GM18867 (cell line): ENCODE measurements around the gene NRIP1.

Source experiments
- ATAC-seq: cut with Tn5 transposase; IDR thresholded peaks from one replicate; pipeline ENCODE4 v1.9.1; 2021; ENCODE audit warnings: mild to moderate bottlenecking, moderate library complexity; ENCODE audit not compliant: unreplicated experiment

The NRIP1 gene

DNA sequence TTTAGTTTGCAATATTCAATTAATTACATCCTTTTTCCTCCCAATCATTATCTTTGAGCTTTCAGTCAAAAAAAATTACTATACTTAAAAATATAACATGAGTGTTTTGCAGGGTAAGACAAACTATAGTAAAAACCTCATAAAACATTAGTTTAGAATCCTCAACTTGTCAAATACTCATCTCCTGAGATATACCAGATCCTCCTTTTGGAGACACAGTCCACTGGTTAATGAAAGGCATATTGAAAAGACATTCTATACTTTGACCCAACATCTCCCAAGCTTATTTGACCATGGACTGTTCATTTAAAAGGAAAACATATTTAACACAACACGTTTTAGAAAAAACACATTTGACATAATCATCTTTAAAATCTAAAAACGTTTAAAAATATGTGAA is 52.8 kb downstream of the NRIP1 start:
- no peak for ATAC-seq

DNA sequence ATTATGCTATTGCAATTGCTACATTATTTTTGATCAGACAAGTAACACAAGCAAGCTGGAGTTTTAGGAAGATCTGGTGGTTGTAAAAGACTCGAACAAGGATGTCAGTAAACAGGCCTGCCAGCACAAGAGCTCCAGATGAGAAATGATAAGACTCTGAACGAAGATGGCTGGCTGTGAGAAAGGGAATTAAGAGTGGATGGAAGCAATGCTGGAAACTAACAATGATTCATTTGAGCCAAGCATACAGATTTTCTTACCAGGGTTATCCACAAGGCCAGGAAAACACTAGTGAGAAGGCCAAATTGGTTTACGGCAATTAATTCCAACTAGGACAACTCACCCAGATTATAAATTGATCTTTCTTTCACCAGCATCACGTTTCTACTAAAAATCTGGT is 54.2 kb downstream of the NRIP1 start:
- no peak for ATAC-seq

DNA sequence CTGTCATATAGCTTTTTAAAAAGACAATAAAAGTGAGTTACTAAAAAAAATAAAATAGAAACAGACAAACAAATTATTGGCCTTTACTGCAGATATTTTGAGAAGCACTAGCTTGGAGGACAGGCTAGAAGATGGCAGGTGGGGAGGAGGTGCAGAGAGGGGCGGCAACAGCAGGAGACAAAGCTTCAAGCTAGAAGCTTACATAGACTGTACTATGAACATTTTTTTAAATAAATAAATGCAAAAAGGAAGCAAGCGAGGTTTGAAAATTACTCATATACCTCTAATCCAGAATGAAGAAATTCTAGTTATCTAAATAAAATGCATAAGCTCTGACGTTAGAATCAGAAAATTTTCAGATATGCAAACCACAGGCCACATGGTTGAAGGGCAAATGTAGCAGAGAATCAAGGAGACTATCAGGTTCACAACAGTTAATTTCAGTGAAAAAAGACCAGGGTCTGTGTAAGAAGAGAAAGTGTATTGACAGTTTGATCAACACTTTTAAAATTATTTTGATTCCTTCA is 54.9 kb downstream of the NRIP1 start:
- no peak for ATAC-seq

DNA sequence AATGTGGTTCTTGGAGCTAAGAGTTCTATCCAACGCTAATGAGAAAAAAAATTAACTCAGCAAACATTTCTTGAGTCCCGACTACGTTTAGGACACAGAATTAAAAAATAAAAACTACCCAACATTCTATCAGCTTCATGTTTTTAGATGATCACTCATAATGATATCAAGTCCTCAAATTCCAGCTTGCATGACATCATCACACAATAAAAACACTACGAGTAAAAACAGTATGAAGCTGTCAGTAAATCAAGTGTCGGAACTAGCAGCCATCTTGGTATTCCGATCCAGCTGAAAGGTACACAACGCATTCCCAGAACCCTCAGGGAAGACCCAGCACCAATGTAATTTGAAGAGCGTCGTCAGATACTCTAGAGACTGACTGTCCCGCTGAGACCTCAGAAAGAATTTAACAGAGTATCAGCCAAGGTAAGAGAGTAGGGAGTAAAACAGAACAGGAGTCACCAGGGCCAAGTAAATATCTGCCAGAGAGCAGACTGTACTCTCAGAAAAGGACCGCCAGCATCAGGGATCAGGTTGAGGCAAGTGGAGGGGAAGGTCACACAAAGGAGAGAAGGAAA is 57.0 kb downstream of the NRIP1 start:
- no peak for ATAC-seq

DNA sequence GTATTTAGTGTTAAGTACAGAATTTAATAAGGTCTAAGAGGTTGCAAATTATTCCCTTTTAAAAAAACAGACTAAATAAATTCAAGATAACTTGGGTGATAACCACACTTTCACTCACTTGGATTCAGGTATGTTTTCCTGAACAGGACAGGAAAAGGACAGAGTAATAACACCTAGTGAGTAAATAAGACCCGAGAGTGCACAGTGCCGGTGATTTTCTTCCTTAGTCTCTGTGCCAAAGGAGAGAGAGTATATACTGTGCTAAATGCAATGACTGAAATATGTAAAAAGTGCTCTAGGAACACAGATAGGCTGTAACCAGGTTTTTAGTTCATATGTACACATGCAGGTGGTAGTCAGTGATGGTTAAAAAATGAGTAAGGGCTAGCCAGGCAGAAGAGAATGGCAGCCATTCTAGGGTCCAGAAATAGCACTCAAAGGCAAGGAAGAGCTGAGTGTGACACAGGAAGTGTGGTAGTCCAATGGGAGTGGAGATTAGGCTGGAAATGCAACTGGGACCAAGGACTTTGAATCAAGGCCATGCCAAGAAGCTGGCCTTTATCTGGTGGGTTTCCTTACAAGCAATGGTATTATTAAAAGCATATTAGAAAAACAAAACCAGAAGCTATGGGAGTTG is 58.1 kb downstream of the NRIP1 start:
- no peak for ATAC-seq

DNA sequence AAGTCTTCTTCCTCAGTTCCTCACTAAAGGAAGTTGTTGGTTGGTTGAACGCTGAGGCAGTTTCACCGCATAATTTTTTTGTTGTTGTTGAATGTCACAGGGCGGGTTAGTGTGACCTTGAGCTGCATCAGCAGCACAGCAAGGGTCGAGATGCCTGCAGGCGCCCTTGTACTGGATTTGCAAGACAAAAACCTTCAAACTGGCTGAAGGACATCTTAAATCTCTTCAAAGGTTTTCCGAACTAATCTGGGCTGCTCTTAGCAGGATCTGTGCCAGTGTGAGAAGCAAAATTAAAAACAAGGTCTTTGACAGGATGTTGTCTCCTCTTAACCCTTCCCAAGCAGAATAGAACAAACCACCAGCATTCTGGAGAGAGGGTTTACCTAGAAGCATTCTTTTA is 59.4 kb downstream of the NRIP1 start:
- ATAC-seq = no peak

DNA sequence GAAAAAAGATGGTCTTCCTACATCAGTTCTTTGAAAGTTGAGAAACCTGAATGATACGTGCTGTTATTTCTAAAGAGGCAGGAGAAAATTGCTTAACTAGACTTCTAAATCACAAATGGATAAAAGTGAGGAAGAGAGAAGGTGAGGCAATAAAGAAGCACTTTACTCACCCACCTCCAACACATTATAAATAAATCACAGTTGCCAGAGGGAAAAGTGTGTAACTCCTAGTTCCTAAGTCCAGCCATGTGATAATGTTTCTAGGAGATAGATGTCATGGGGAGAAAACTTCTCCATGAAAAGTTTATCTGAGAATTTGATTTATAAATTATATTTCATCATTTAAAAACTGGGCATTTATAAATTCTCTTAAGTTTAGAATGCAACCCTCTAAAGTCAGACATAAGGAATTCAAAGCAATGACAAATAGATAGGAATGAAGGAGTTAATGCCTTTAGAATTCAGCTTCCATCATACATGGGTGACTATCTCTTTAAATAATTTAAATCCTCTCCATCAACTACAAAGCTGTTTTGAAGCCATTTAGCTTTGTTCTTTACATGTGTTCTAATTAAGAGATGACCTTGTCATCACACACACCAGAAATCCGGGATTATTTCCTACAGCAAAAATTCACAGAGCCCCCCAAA is 60.0 kb downstream of the NRIP1 start:
- ATAC-seq = no peak

DNA sequence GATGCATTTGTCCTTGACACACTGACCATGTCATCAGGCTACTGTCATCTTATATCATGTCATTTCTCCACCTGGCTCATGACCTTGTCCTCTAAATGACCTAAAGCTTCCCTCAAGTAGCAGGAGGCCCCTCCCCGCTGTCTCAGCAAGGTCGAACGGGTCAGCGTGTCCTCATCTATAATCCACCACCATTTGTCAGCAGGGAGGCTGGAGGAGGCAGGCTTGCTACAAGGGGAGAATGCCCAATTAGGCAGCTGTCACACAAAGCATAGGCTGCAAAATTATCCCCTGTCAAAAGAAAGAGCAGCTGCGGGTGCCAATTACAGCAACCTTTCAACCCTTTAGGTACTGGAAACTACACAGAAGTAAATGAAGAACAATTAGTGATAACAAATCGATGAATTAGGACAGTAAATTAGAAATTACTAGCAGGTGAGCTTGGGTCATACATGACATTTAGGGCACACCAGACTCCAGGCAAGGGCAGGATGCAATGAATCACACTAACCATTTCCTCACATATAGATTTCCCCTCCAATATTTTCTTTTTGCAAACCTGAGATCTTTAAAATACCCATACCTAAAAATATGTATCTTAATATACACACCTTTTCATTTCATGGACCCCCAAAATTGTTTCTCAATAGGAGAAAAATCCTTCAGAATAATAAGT is 61.2 kb downstream of the NRIP1 start:
- no peak for ATAC-seq

DNA sequence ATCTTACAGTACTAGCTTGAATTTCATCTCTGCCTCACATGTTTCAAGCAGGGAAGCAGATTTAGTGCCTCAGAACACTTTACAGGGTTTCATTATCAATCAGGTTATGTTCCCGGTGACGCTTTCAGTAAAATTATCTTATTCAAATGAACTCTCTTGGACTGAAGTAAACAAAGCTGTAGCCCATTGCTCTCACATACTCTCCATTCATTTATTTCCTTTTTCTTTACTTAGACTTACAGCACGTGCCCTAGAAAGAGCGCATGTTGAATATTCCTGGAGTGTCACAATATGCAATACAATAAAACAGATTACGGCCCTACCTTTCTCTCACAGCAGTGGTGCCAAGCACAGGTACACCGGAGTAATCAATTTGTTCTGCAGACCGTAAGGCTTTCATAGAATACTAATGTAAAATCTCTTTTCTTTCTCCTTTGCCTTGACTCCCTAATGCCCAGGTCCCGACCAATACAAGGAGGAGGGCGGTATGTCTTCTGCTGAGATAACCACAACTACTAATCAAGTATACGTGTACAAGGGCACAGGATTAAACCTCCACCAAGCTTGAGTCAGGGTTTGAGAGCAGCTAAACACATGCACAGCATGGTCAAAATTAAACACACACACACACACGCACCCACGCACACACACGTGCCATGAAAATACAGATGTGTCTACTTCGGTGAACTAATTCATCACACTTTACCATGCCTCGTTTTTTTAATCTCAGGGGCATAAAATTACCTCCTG is 62.8 kb downstream of the NRIP1 start:
- ATAC-seq = peak; percentile 86

DNA sequence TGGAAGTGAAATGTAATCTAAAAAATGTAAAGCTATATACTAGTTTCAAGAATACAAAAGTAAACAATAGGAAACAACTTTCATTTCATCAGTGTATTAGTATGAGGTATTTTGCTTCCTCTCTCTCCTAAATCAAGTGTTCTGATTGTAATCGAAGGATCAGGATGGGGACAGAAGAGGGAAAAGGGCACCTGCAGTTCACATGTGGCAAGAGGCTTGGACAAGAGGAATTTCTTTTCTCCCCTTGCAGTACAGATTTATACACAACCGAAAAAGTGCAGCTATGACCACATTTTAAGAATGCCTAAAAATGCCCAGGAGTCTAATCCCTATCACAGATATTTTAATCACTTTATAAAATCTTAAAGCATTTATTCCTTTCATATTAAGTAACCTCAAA is 63.7 kb downstream of the NRIP1 start:
- no peak for ATAC-seq

DNA sequence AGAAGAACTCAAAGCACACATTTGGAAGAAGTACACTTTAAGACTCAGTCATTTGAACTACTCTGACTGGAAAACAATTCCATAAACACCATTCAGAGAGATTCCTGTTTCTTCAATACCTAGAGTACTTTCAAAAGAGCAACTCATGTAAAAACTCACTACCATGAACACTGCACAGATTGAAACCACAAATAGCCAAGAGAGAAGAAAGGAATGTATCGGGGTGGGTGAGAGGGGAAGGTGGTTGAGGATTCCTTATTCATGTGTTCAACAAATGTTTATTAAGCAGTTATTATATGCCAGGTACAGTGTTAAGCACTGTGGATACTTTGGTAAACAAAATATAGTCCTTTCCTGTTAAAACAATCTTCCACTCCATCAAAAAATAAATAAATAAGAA is 64.7 kb downstream of the NRIP1 start:
- ATAC-seq = no peak

DNA sequence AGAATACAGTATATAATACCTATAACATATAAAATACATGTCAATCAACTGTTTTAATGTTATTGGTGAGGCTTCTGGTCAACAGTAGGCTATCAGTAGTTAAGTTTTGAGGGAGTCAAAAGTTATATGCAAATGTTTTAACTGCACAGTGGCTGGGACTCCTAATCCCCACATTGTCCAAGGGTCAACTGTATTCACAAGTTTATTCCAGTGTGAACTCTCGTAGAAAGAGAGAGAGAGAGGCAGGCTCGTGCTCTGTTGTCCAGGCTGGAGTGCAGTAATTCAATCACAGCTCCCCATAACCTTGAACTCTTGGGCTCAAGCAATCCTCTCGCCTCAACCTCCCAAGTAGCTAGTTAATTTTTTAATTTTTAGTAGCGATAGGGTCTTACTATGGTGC is 66.0 kb downstream of the NRIP1 start:
- ATAC-seq = no peak

DNA sequence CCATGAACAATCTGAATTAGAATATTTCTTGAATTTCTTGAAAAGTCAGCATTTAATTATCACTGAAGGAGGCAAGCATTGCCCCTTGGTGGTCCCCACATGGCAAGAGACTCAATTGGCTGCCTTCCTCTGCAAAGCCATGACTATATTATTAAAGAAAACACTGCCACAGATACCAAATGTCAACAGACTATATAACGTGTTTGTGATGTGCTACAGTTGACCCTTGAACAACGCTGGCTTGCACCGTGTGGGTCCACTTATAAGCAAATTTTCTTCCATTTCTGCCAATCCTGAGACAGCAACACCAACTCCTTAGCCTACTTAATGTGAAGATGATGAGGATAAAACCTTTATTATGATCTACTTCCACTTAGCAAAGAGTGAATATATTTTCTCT is 66.5 kb downstream of the NRIP1 start:
- no peak for ATAC-seq

DNA sequence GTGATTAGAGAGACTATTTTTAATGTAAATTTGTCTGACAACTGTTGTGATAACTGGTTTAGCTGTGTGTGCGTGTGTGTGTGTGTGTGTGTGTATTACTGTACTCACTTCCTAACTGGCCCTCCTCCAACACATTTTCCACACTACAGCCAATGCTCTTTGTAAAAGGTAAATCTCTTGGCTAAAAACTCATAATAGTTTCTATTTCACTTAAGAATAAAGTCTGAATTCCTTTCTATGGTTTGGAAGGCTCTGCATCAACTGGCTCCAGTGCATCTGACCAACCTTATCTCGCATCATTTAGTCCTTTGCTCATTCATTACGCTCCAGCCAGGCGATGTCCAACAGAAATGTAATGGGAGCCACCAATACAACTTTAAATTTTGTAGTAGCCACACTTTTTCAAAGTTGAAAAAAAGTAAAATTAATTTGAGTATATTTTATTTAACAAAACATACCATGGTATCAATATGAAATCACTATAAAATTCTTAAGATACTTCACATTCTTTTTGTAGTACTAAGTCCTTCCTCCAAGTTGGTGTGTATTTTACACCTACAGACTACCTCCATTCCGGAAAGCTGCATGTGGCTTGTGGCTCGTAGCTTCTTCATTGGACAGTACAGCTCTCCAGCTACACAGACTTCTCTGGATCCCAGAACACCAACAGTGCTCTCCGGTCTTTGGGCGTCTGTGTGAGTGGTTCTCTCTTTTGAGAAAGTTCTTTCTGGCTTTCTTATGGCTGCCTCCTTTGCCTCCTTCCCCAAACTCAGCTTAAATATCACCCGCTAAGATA is 68.9 kb downstream of the NRIP1 start:
- no peak for ATAC-seq

DNA sequence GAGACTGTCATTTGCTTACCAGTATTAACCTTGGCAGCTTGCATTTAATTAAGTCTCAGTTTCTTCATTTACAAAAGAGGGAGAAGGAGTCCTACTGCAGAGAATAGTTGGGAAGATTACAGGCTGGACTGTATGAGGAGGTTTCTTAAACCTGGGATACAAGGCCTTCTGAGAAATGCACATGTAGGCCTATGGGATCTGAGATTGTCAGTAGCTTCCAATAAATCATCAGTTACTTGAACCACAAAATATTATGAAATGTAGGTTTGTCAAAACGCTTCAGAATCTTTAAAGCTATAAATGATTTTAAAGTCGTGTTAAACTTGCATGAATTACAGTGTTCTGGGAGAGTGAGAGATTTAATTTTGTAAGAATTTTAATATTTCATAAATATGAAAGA is 69.6 kb downstream of the NRIP1 start:
- no peak for ATAC-seq

DNA sequence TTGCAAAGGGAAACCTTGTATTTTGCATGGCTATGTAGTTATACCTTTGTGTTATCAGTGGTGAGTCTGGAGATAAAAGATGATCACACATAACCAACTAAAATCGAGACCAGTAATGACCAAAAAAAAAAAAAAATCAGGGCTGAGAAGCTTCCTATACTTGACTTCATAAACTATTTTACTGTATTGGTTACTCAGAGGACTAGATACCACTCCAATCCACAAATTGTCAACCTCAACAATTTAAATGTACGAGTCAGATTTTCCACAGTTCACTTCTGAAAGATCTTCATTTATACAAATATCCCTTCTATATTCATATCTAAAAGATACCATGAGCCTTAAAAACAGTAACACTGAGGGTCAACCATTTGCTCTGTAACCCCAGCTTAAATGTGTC is 71.7 kb downstream of the NRIP1 start:
- no peak for ATAC-seq

DNA sequence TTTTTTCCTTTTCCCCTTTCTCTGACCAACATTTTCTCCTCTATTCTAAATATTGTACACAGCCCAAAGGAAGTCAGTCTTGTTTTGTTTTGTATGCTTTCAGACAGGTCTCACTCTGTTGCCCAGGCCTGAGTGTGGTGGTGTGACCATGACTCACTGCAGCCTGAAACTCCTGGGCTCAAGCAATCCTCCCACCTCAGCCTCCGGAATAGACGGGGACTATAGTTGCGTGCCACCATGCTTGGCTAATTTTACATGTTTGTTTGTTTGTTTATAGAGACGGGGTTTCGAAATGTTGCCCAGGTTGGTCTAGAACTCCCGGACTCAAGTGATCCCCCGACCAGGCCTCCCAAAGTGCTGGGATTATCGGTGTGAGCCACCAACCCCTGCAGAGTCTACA is 72.8 kb downstream of the NRIP1 start:
- no peak for ATAC-seq

DNA sequence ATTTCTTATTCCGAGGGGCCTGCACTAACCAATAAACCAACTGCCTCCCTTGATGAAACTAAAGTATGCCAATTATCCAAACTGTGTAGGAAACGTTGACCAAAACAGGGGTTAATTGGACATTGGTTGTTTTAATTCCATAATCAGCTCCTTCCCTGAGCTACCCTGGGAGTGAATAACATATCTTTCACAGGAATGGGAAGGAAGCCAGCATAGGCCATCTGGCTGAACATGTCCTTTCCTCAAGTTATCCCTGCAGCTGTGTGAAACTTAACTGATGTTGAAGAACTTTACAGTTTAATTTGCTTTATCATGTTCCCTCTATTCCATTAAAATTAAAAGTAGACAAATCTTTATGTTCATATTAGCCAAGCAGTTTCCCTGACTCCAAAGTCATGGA is 75.4 kb downstream of the NRIP1 start:
- ATAC-seq = no peak

DNA sequence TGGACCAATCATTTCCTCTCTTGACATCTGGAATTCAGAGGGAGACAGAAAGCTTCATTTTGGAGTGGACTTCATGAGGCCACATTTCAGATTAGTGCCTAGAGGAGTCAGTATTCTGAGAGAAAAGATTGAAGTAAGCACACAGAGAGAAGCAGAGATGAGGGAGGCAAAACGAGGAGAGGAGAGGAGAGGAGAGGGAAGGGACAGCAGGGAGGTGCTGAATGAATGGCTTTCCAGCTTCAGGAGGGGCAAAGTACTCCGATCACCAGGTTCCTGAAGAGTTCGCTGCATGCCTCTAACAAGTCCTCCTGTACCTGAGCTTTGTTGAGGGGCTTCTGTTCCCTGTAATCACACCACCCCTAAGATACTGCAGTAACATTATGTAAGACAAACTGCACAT is 76.0 kb downstream of the NRIP1 start:
- no peak for ATAC-seq

DNA sequence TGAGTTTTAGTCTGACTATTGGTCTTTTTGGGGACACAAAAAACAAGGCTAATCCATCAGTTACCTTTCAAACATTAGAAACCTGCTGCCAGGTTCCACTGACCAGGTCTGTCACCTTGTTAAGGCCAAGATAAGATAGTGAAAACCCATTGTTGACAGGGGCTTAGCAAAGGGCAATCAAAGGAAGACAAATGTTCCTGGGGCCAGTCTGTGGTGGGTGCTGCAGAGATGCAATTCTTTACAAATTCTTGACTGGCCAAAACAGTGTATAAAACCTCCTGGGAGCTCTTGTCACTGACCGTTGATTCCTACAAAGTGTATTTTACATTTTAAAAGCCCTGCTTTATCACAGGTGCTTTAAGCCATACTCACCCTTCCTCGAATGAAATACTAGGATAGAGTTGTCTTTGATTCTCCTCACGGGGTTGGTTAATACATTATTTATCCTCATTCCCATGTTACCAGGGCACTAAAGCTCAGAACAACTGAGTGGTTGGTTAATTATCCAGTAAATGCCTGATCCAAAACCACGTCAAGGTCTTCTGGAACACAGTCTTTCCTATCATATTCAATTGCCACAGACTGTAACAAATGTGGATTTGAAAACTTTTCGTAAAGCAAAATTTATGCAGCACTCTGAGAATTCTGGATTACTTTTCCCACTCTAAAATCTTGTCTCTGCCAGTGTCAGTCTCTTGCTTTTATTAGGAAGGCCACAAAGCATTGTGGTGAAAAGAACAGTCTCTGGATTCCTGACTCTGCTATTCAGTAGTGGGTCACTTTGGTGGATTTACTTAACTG is 77.2 kb downstream of the NRIP1 start:
- no peak for ATAC-seq
